T-helper 2 cell treated with Interferon-gamma antibody and Interleukin-4, amounts not matched to agents 5 μg/mL and 100 μg/mL, for 36 hours (primary cell): ENCODE data around the gene B3GNT9.

Experiments
- DNase-seq: peaks from one replicate; pipeline ENCODE4 v3.0.0; 2021; ENCODE audit warnings: low spot score
- H3K27ac Mint-ChIP-seq: one replicate; pipeline ENCODE4 v1.8.0; 2021; ENCODE audit warnings: mild to moderate bottlenecking, mixed read lengths
- H3K27me3 Mint-ChIP-seq: one replicate; pipeline ENCODE4 v1.8.0; 2021; ENCODE audit warnings: low read depth, mixed read lengths
- H3K36me3 Mint-ChIP-seq: one replicate; pipeline ENCODE4 v1.8.0; 2021; ENCODE audit warnings: low read depth, mixed read lengths
- H3K4me1 Mint-ChIP-seq: one replicate; pipeline ENCODE4 v1.8.0; 2021; ENCODE audit warnings: low read depth, mixed read lengths
- H3K4me3 Mint-ChIP-seq: one replicate; pipeline ENCODE4 v1.8.0; 2022; ENCODE audit warnings: mild to moderate bottlenecking, moderate library complexity, mixed read lengths
- H3K9me3 Mint-ChIP-seq: one replicate; pipeline ENCODE4 v1.8.0; 2021; ENCODE audit warnings: mixed read lengths

The B3GNT9 gene, protein sequence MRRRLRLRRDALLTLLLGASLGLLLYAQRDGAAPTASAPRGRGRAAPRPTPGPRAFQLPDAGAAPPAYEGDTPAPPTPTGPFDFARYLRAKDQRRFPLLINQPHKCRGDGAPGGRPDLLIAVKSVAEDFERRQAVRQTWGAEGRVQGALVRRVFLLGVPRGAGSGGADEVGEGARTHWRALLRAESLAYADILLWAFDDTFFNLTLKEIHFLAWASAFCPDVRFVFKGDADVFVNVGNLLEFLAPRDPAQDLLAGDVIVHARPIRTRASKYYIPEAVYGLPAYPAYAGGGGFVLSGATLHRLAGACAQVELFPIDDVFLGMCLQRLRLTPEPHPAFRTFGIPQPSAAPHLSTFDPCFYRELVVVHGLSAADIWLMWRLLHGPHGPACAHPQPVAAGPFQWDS

DNA sequence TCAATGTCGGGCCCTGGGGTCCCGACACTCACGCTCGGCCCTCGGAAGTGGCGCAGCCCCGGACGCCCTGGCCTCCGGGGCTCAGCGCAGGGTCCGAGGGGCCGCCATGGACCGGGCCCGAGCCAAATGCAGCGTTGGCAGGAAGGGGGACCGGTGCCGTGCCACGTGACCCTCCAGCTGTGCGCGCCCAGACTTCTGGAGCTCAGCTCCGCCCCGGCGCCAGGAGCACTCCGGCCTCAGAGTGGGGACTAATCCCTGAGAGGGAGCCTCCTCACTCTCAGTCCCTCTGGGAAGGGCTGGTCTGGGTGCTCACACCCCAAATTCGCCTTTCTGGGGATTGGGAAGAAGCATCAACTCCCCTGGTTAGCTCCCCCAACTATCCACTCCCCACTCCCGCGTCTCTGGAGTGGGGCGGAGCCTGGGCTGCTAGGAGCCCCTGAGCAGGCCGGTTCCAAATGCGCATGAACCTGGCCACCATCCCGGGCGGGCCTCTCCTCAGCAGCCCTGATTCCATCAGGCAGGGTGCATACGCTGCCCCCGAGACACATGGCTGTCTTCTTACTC, at the start of gene B3GNT9:
Gene B3GNT9 (minus strand): TSS at position 166 of the 564 bp plus-strand sequence. CDS start 513 bp downstream, outside the sequence.
- H3K9me3 Mint-ChIP-seq: no peaks in the 10 kb centered on the region
- H3K27me3 Mint-ChIP-seq: no peaks in the 10 kb centered on the region
- peak within 1 kb of the TSS; percentile 62 for H3K27ac Mint-ChIP-seq
- no peak for DNase-seq
- peak within 1 kb of the TSS; percentile 70 for H3K4me3 Mint-ChIP-seq
- peaks cover 32% of the 10 kb centered on the region for H3K36me3 Mint-ChIP-seq
- H3K4me1 Mint-ChIP-seq: peaks cover 19% of the 10 kb centered on the region

DNA sequence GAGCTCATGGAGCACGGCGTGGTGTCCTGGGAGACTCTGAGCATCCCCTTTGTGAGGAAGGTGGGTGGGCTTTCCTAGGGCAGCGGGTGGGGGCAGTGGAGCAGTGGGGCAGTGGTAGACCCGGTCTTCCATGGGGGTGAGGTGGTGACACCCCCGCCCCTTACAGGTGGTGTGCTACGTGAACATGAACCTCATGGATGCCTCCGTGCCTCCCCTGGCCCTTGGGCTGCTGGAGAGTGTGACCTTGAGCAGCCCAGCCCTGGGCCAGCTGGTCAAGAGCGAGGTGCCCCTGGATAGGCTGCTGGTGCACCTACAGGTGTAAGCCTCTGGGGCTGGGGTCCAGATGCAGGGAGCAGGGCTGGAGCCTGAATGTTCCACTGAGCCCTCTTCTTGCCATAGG, 49.7 kb upstream of the B3GNT9 start:
- Mint-ChIP-seq H3K36me3 (peaks cover 35% of the 10 kb centered on the region), H3K4me3 (no peak overlapping the region), H3K27me3 (no peaks in the 10 kb centered on the region), H3K4me1 (peaks cover 4% of the 10 kb centered on the region), H3K9me3 (no peaks in the 10 kb centered on the region), H3K27ac (no peak overlapping the region)
- DNase-seq: no peak

DNA sequence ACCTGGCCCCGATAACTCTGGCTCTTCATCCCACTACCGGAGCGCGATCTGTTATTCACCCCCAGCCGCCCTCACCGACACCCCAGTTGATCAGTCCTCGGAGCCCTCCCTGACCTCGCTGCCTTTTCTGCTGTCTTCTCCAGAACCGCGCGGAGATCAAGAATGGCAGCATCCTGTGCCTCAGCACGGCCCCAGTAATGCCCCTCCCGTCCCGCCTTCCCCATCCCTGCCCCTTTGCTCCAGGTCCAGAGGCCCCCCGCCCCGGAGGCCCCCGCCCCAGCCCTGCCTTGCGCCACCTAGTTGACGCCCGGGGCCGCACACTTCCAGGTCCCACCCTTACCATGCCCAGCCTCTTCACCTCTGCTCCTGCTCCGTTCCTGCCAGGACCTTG, 49.0 kb upstream of the B3GNT9 start:
- Mint-ChIP-seq H3K36me3 (peaks cover 42% of the 10 kb centered on the region), H3K4me1 (peaks cover 4% of the 10 kb centered on the region), H3K4me3 (no peak overlapping the region), H3K9me3 (no peaks in the 10 kb centered on the region), H3K27ac (no peak overlapping the region), H3K27me3 (no peaks in the 10 kb centered on the region)
- DNase-seq: no peak

DNA sequence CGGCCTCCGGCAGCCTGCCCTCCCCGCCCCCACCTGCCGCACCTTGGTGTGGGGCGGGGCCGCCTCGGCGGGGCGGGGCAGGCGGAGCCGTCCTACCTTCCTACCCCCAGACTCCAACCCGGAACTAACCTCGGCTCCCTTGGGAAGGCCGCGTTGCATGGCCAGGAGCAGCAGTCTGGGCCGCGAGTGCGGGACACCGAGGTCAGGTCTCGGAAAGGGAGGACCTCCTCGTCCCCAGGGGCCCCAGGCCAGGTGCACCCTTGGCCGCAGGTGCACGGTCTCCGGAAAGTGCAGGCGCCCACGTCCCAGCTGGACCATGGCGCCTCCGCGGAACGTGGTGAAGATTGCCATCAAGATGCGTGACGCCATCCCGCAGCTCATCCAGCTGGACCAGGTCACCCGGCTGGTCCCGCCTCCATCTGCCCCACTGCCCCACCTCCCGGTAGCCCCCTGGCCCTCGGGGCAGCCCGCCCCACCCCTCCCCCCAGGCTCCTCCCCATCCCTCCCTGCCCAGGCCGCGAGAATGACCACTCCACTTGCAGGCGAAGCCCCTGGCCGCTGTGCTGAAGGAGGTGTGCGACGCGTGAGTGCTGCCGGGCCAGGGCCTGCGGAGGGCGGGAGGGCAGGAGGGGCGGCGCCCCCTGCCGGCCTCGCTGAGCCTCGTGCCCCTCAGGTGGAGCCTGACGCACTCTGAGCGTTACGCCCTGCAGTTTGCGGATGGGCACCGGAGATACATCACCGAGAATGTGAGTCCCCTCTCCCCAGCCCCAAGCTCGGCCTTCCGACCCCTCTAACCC, 48.4 kb upstream of the B3GNT9 start, which contains the start of gene ELMO3:
Gene ELMO3 (plus strand): TSS at position 121 of the 797 bp plus-strand sequence. CDS start 196 bp downstream, at position 317.
- H3K9me3 Mint-ChIP-seq: no peaks in the 10 kb centered on the region
- no peak within 1 kb of the TSS for H3K27ac Mint-ChIP-seq
- H3K4me3 Mint-ChIP-seq: no peak within 1 kb of the TSS
- H3K36me3 Mint-ChIP-seq: peaks cover 46% of the 10 kb centered on the region
- H3K4me1 Mint-ChIP-seq: peaks cover 4% of the 10 kb centered on the region
- H3K27me3 Mint-ChIP-seq: no peaks in the 10 kb centered on the region
- no peak for DNase-seq

DNA sequence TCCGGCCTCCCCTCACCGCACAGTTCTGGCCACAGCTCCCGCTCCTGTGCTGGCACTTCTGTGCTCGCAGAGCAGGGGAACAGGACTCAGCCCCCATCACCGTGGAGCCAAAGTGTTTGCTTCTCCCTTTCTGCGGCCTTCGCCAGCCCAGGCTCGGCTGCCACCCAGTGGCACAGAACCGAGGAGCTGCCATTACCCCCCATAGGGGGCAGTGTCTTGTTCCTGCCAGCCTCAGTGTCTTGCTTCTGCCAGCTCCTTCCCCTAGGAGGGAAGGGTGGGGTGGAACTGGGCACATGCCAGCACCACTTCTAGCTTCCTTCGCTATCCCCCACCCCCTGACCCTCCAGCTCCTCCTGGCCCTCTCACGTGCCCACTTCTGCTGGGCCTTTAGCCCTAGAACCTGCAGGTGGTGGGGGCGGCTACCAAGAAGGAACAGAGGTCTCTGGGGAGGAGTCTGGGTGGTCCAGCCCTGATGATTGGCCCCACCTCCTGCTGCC, 47.5 kb upstream of the B3GNT9 start:
- no peak for DNase-seq
- Mint-ChIP-seq H3K27ac (no peak overlapping the region), H3K4me3 (no peak overlapping the region), H3K9me3 (no peaks in the 10 kb centered on the region), H3K4me1 (peaks cover 13% of the 10 kb centered on the region), H3K36me3 (peaks cover 51% of the 10 kb centered on the region), H3K27me3 (no peaks in the 10 kb centered on the region)

DNA sequence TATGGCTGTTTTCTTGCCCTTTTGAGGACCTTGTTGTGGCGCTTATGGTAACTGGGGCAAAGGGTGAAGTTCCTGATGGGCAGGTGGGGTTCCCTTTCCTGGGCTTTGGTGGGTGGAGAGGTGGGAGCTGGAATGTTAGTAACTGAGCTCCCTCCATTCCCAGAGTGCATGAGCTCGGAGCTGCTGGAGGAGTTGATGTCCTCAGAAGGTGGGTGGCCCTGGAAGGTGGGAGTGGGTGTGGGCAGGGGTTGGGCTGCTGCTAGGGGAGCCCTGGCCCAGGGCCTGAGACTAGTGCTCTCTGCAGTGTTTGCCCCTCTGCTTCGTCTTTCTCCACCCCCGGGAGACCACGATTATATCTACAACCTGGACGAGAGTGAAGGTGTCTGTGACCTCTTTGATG, 46.9 kb upstream of the B3GNT9 start:
- no peak overlapping the region for H3K4me3 Mint-ChIP-seq
- H3K9me3 Mint-ChIP-seq: no peaks in the 10 kb centered on the region
- H3K27ac Mint-ChIP-seq: no peak overlapping the region
- no peaks in the 10 kb centered on the region for H3K27me3 Mint-ChIP-seq
- peaks cover 19% of the 10 kb centered on the region for H3K4me1 Mint-ChIP-seq
- H3K36me3 Mint-ChIP-seq: peaks cover 57% of the 10 kb centered on the region
- no peak for DNase-seq

DNA sequence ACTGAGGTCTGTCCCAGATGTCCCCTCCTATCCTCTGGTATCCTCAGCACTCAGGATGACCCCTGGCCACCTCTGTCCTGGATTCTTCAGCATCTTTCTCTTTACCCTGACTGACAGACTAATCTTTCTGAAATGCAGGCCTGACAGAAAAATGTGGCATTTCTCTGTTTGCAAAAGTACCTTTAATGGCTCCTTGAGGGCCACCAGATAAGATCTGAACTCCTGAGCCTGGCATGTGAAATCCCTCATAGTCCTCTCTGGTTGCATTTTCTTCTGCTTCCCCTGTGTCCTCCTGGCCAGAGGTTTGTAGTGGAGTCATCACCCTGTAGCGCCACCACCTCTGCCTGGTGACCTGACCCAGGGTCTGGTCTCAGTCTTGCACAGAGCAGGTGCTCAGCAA, 46.1 kb upstream of the B3GNT9 start:
- Mint-ChIP-seq H3K4me1 (peaks cover 23% of the 10 kb centered on the region), H3K27ac (no peak overlapping the region), H3K27me3 (no peaks in the 10 kb centered on the region), H3K4me3 (no peak overlapping the region), H3K9me3 (no peaks in the 10 kb centered on the region), H3K36me3 (peaks cover 61% of the 10 kb centered on the region)
- DNase-seq: no peak

DNA sequence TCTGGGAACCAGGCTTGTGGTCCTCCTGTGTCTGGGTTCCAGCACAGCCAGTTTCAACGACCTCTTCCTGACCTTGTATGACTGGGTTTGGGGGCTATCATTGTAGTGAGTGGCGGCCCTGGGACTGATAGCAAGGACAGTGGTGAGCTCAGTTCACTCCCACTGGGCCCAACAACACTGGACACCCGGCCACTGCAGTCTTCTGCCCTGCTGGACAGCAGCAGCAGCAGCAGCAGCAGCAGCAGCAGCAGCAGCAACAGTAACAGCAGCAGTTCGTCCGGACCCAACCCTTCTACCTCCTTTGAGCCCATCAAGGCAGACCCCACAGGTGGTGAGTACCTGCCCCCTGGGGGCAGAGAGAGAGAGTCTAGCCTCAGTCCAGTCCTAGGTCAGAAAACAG, 44.9 kb upstream of the B3GNT9 start:
- no peaks in the 10 kb centered on the region for H3K27me3 Mint-ChIP-seq
- H3K27ac Mint-ChIP-seq: peak overlapping the region; percentile 17
- peaks cover 32% of the 10 kb centered on the region for H3K4me1 Mint-ChIP-seq
- H3K4me3 Mint-ChIP-seq: no peak overlapping the region
- H3K9me3 Mint-ChIP-seq: no peaks in the 10 kb centered on the region
- peaks cover 61% of the 10 kb centered on the region for H3K36me3 Mint-ChIP-seq
- DNase-seq: no peak

DNA sequence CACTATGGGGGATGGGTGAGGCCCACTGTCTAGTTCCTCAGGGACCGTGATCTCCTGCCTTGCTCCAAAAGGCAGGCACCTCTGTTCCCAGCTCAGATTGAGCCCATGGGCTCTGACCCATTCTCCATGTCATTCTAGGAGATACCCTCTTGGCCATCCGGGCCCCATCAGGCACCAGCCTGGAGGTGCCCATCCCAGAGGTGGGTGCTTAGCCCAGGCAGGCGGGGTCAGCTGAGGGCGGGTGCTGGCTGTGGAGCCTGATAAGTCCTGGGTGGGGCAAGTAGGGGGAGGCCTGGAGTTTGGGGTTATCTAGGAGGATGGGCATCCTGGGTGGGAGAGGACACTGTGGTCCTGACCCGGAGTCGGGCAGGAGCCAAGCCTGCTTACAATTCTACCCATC, 43.5 kb upstream of the B3GNT9 start:
- Mint-ChIP-seq H3K36me3 (peaks cover 56% of the 10 kb centered on the region), H3K4me3 (peak overlapping the region; percentile 95), H3K27me3 (no peaks in the 10 kb centered on the region), H3K9me3 (no peaks in the 10 kb centered on the region), H3K27ac (no peak overlapping the region), H3K4me1 (peaks cover 32% of the 10 kb centered on the region)
- no peak for DNase-seq

DNA sequence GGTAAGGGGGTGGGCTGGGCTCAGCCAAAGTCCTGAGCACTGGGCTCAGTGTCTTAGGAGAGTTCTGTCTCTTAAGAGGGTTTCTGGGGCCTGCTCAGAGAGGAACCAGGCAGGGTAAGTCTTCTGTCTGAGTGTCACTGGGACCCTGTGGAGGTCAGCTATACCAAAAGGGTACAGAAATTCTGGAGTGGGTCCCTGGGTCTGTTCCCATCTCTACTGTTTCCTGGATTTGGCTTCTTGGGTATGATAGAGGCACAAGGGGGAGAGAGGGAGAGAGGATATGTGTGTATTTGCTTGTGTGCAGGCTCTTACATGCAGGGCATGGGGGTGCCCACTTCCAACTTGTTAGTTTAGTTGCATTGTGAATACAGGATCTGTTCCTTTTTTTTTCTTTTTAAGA, 42.7 kb upstream of the B3GNT9 start:
- Mint-ChIP-seq H3K4me3 (peak overlapping the region; percentile 95), H3K9me3 (no peaks in the 10 kb centered on the region), H3K4me1 (peaks cover 32% of the 10 kb centered on the region), H3K27ac (peak overlapping the region; percentile 32), H3K27me3 (no peaks in the 10 kb centered on the region), H3K36me3 (peaks cover 55% of the 10 kb centered on the region)
- DNase-seq: no peak

DNA sequence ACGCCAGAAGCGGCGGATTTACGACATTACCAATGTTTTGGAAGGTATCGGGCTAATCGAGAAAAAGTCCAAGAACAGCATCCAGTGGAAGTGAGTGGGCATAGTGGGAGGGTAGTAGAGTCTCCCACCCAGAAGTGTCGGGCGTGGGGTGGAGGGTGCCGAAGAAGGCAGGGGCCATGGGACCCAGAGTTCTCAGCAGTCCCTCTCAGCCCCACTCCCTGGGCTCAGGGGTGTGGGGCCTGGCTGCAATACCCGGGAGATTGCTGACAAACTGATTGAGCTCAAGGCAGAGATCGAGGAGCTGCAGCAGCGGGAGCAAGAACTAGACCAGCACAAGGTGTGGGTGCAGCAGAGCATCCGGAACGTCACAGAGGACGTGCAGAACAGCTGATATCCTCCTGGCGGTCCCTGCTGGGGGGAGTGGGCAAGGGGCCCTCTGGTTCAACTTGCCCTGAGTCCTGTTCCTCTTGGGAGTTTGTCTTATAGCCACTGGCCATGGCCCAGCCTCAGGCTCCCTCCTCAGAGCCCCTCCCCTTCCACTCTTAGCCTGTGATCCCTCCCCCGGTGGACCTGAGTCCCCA, 42.1 kb upstream of the B3GNT9 start:
- Mint-ChIP-seq H3K9me3 (no peaks in the 10 kb centered on the region), H3K4me1 (peaks cover 32% of the 10 kb centered on the region), H3K4me3 (peak overlapping the region; percentile 95), H3K27me3 (no peaks in the 10 kb centered on the region), H3K27ac (peak overlapping the region; percentile 69), H3K36me3 (peaks cover 49% of the 10 kb centered on the region)
- no peak for DNase-seq

DNA sequence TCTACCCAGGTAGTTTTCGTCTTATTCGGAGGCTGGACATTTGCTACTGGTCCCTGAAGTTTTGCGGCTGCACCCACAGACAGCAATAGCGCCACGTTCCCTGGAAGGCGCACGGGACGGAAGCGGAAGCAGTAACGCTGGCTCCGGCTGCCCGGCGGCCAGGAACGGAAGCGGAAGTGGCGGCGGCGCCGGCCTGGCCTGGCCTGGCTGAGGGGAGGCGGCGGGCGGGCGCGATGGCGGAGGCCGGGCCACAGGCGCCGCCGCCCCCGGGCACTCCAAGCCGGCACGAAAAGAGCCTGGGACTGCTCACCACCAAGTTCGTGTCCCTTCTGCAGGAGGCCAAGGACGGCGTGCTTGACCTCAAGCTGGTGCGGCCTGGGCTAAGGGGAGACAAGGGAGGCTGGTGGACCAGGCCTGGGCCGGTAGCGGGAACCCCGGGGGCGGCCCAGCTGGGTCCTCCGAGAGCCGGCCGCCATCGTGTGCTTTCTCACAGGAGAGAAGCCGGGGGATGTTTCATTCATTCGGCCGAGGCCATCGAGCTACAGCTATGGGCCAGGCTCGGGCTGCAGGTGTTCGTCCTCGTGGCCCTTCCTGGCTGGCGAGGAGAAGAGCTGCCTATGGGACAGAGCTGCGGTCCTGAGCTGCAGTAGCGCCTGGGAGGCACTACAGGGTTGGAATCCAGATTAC, 41.3 kb upstream of the B3GNT9 start, which contains the start of gene E2F4:
Gene E2F4 (plus strand): TSS at position 161 of the 687 bp plus-strand sequence. CDS start 73 bp downstream, at position 234.
- Mint-ChIP-seq H3K36me3 (peaks cover 45% of the 10 kb centered on the region), H3K27ac (peak within 1 kb of the TSS; percentile 86), H3K4me3 (peak within 1 kb of the TSS; percentile 95), H3K27me3 (no peaks in the 10 kb centered on the region), H3K4me1 (peaks cover 32% of the 10 kb centered on the region), H3K9me3 (no peaks in the 10 kb centered on the region)
- peak; percentile 89 for DNase-seq

DNA sequence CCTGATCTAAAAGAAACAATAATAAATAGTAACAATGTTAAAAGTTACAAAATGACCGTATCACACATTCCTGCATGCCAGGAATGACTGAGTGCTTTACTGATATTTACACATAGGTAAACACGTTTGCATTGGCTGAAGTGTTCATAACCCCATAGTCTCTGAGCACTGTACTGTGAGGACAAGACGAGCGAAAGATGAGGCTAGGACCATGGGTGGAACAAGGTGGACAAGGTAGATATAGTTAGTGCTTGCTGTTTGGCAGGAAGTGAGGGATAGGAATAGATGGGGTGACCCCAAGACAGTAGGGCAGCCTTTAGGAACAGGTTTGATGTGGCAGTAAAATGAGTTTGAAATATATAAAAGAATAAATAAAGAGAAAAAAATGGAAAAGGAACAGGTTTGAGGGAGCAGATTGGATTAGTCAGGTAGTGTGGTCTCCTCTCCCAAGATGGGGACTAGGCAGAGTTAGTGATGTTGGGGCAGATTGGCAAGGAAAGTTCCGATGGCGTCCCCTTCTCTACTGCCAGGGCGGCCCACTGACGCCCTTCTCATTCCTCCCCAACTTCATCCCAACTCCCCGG, 40.7 kb upstream of the B3GNT9 start:
- Mint-ChIP-seq H3K27me3 (no peaks in the 10 kb centered on the region), H3K4me3 (peak overlapping the region; percentile 95), H3K4me1 (peaks cover 32% of the 10 kb centered on the region), H3K27ac (peak overlapping the region; percentile 86), H3K9me3 (no peaks in the 10 kb centered on the region), H3K36me3 (peaks cover 40% of the 10 kb centered on the region)
- DNase-seq: no peak
